A549 treated with DMSO at 1 μM for 4 hours (cell line): ENCODE measurements around the gene GCFC2. TPM values are rescaled to one million over a fixed set of nuclear protein-coding genes. Genes with fewer than 3 reads are reported as not detected.

Source experiments
- total RNA-seq: library from RNA; stranded (reverse); fragments of 200-300 nt; extraction: Qiagen RNA extraction; gene quantifications from 5 replicates; pipeline ENCODE4 v1.2.3, GENCODE V29; 2022; ENCODE audit warnings: low read depth

The GCFC2 gene
- total RNA-seq: 12.8 to 20.6 TPM (median 16.7 TPM) in 5 replicates

DNA sequence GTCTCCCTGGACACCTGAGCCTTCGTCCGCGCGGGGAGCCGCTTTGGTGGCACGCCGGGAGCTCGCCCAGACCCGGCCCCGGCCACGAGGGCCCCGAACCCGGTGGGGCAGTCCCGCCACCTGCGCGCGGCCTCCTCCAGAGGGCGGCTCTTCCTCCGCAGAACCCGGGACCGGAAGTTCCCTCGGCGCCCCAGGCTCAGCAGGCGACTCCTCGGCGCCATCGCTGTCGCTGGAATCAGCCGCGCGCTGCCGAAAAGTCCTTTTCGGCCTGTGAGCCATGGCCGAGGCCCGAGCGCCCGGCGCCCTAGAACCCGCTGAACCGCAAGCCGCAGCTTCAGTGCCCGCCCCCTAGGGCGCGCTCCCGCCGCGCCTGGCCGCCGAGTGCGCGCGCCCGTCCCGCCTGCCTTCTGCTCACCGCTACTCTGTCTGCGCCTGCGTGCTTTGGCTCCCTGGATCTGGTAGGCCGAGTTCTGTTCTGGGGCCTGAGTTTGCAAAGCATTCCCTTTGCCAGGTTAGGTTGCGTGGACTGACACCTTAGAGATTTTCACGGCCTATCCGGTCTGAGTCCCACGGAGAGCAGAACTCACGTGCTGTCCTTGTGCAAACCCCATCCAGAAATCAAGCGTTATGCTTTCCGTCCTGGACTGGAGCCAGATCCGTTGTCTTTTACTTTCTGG, at the start of gene GCFC2:
TSS of gene GCFC2 (minus strand) at position 339 of the 677 bp plus-strand sequence. CDS start at position 279, 60 bp downstream.

DNA sequence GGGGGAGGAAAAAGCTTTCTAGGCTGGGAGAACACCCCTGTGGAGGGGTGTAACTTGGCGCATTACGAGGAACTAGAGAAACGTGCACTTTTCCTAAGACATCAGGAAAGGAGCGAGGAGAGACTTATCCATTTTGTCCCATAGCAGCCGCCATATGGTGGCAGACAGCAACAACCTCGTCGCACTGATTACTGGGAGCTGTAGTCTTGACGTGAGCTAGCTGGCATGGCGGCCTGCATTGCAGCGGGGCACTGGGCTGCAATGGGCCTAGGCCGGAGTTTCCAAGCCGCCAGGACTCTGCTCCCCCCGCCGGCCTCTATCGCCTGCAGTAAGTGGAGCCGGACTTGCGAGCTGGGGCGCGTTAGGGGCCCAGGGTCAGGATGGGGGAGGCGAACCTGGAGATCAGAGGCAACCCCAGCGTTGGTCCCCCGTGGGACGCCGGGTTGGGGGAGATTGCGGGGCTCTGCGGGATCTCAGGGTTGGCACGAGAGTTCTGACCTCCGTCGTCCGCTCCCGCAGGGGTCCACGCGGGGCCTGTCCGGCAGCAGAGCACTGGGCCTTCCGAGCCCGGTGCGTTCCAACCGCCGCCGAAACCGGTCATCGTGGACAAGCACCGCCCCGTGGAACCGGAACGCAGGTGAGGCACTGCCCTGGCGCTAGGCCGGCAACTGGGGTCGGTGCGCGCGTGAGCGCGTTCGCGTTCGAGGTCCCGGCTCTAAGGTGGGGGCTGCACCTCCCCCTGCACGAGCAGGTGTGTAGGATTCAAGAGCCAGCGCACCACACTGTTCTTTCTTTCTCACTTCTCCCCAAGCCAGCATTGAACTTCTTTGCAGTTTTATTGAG, 63.9 kb downstream of the GCFC2 start, which contains the start of gene MRPL19:
TSS of gene MRPL19 (plus strand) at position 201 of the 843 bp plus-strand sequence. CDS start at position 226, 25 bp downstream.

Other genes starting within 250 kb of the GCFC2 start
- 12.6 to 14.0 TPM (median 12.7 TPM) in 5 replicates for gene EVA1A, start 150.0 kb downstream of the GCFC2 start, total RNA-seq
- gene MRPL19, start 64.1 kb downstream of the GCFC2 start, total RNA-seq: 61.0 to 84.8 TPM (median 76.9 TPM) in 5 replicates